Esophagus muscularis mucosa (tissue), 4 donors: Measurements from ENCODE around the gene RNF39. TPM values are rescaled to one million over a fixed set of nuclear protein-coding genes. Genes with fewer than 3 reads are reported as not detected.
A peak's percentile ranks its signal among the peaks of the same experiment; 100 is the strongest.

Experiments used
- DNase-seq: peaks from one replicate; pipeline ENCODE4 v3.0.0-alpha.2; 2017; ENCODE audit errors: extremely low spot score
- H3K27ac ChIP-seq, 4 donors: fragments of 200-600 bp; sonication (generic); replicated peaks in 1 of 4; 1 replicate in 3 of 4; 2 replicates in 1 of 4; pipeline ENCODE4 v1.5.1; 2016 to 2019; ENCODE audit warnings: mild to moderate bottlenecking in 1 of 4
- H3K27me3 ChIP-seq, 4 donors: fragments of 200-600 bp; sonication (generic); one replicate each; pipeline versions ENCODE4 v1.5.1 to v1.6.0; 2016 to 2019
- H3K36me3 ChIP-seq, 4 donors: fragments of 200-600 bp; sonication (generic); one replicate each; pipeline ENCODE4 v1.5.1; 2016 to 2019
- H3K4me1 ChIP-seq, 4 donors: fragments of 200-600 bp; sonication (generic); one replicate each; pipeline ENCODE4 v1.5.1; 2016 to 2019
- H3K4me3 ChIP-seq, 4 donors: fragments of 200-600 bp; sonication (generic); 1 replicate in 2 of 4; 2 replicates in 2 of 4; pipeline ENCODE4 v1.5.1; 2016 to 2019; ENCODE audit warnings: mild to moderate bottlenecking in 4 of 4, moderate library complexity in 1 of 4
- H3K9me3 ChIP-seq, 4 donors: fragments of 200-600 bp; sonication (generic); 1 replicate in 3 of 4; 2 replicates in 1 of 4; pipeline ENCODE4 v1.5.1; 2016 to 2019
- CTCF ChIP-seq, 3 experiments: fragments of 200-600 bp in 2 of 3; fragments of 450-650 bp in 1 of 3; sonication (generic) in 2 of 3; IDR thresholded peaks; one replicate each; pipeline ENCODE4 v1.5.1; 2017 to 2019; ENCODE audit warnings: antibody characterized with exemption in 3 of 3, mild to moderate bottlenecking in 2 of 3, moderate library complexity in 1 of 3
- EP300 ChIP-seq: sonication (generic); formaldehyde crosslinking; IDR thresholded peaks from one replicate; pipeline ENCODE4 v1.6.1; 2017; ENCODE audit warnings: antibody characterized with exemption
- POLR2A ChIP-seq: fragments of 450-650 bp; IDR thresholded peaks from one replicate; pipeline ENCODE4 v1.6.1; 2017; ENCODE audit warnings: antibody characterized with exemption, moderate library complexity, mild to moderate bottlenecking, low read depth
- POLR2AphosphoS5 ChIP-seq, 2 donors: sonication (generic); formaldehyde crosslinking; IDR thresholded peaks; one replicate each; pipeline ENCODE4 v1.6.1; 2017; ENCODE audit warnings: antibody characterized with exemption in 2 of 2
- WGBS: methylation state at CpG from one replicate; pipeline ENCODE4 v1.1.5; 2018; 5-methylcytosine and 5-hydroxymethylcytosine counted together
- intact Hi-C: fragments of 100-400 bp; cut with DNase I; formaldehyde crosslinking; loops from one replicate; pipeline ENCODE4 v1.15.1; 2023
- total RNA-seq, 4 donors: library from RNA; depleted of rRNA; stranded (reverse); fragments of >200 nt; gene quantifications; one replicate each; pipeline versions ENCODE4 v1.1.0 to v1.2.1, GENCODE V29; 2016

RNF39 gene
- total RNA-seq, 4 donors from 2014 or later: 0.11 TPM; not detected in 3

- Histone ChIP-seq H3K36me3 (no peaks in the 10 kb centered on the region), H3K4me3 (peak overlapping the region; percentile 48 to 64 (median 50)), H3K27me3 (peaks cover 7 to 60% (median 30%) of the 10 kb centered on the region in 4 donors), H3K27ac (peak overlapping the region; percentile 73 to 79 (median 74)), H3K9me3 (no peaks in the 10 kb centered on the region), H3K4me1 (peaks cover 32 to 40% (median 37%) of the 10 kb centered on the region in 4 donors)
- intact Hi-C loops: loop anchor here (5.0 kb wide), 1 partner anchor 34 kb away; the partner anchor contains the start of gene PPP1R11
- peak; percentile 93 for DNase-seq
- TF ChIP-seq EP300: no peak
- peak; percentile 17 for TF ChIP-seq POLR2A
- peak; percentile 74 to 78 for TF ChIP-seq POLR2AphosphoS5 (IDR thresholded peaks at IDR 0.05)
- peak in 2 of 3 experiments; percentile 6 to 20 for TF ChIP-seq CTCF (IDR thresholded peaks at IDR 0.05)
- 4% methylated on average over 20 of the region's 51 CpGs for WGBS
These were observed 26.2 kb upstream of the RNF39 start for GRCh38 chr6:30101444-30102413.

DNA sequence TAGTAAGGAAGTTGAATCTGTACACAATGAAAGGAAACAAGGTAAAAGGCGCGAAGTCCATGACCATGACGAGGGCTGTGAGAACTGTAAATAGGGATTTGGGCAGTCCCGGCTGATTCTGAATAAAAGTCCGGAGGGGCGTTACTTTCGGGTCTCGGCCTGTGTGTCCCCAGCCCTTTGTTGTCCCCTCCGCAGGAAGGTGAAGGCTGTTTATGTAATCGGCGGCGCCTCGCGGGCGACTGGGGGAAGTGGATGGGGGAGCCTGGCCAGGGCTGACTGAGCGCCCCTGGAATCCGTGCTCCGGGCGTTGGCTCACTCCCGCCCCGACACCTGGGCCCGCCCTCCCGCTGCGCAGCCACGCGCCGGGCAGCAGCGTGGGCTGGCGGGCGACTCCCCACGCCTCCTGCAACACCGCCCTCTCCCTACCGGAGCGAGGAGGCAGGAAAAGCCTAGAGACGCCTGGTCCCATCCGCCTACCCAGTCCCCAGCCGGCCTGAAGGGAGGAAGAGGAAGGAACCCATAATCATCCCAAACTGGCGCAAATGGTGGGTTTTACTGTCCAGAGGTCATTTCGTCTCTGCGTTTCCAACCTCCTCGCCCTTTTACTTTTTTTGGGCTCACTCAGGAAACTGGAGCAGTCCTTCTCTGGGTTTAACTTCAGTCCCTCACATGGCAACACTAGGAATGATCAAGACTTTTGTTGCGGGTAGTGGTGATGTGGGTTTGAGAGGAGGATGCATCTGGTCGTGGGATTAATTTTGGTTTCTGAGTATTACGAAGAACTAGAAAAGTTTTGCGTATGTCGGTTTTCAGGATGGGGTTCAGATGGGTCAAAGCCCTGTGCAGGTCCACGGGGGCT is 25.2 kb upstream of the RNF39 start:
- Histone ChIP-seq H3K4me1 (peaks cover 32 to 40% (median 37%) of the 10 kb centered on the region in 4 donors), H3K27ac (no peak overlapping the region), H3K4me3 (peak overlapping the region; percentile 48 to 64 (median 50)), H3K27me3 (peaks cover 7 to 60% (median 31%) of the 10 kb centered on the region in 4 donors), H3K36me3 (no peaks in the 10 kb centered on the region), H3K9me3 (no peaks in the 10 kb centered on the region)
- 3% methylated on average over 24 of the region's 47 CpGs for WGBS
- no peak for DNase-seq
- no peak for TF ChIP-seq POLR2A
- TF ChIP-seq CTCF (IDR thresholded peaks at IDR 0.05): no peak
- TF ChIP-seq EP300: no peak
- peak; percentile 11 to 37 for TF ChIP-seq POLR2AphosphoS5 (IDR thresholded peaks at IDR 0.05)
- intact Hi-C loops: loop anchor here (5.0 kb wide), 1 partner anchor 34 kb away; the partner anchor contains the start of gene PPP1R11

GRCh38 chr6:30100154-30100553 is 24.6 kb upstream of the RNF39 start:
- Histone ChIP-seq H3K27me3 (peaks cover 7 to 64% (median 31%) of the 10 kb centered on the region in 4 donors), H3K4me1 (peaks cover 32 to 40% (median 37%) of the 10 kb centered on the region in 4 donors), H3K27ac (no peak overlapping the region), H3K4me3 (peak overlapping the region in 1 of 4 donors; percentile 48), H3K9me3 (no peaks in the 10 kb centered on the region), H3K36me3 (no peaks in the 10 kb centered on the region)
- TF ChIP-seq POLR2A (no peak), EP300 (no peak), POLR2AphosphoS5 (IDR thresholded peaks at IDR 0.05) (no peak), CTCF (IDR thresholded peaks at IDR 0.05) (no peak)
- no peak for DNase-seq
- WGBS: 38% methylated on average over 8 of the region's 8 CpGs
- intact Hi-C loops: loop anchor here (5.0 kb wide), 1 partner anchor 33 kb away; the partner anchor contains the start of gene PPP1R11

DNA sequence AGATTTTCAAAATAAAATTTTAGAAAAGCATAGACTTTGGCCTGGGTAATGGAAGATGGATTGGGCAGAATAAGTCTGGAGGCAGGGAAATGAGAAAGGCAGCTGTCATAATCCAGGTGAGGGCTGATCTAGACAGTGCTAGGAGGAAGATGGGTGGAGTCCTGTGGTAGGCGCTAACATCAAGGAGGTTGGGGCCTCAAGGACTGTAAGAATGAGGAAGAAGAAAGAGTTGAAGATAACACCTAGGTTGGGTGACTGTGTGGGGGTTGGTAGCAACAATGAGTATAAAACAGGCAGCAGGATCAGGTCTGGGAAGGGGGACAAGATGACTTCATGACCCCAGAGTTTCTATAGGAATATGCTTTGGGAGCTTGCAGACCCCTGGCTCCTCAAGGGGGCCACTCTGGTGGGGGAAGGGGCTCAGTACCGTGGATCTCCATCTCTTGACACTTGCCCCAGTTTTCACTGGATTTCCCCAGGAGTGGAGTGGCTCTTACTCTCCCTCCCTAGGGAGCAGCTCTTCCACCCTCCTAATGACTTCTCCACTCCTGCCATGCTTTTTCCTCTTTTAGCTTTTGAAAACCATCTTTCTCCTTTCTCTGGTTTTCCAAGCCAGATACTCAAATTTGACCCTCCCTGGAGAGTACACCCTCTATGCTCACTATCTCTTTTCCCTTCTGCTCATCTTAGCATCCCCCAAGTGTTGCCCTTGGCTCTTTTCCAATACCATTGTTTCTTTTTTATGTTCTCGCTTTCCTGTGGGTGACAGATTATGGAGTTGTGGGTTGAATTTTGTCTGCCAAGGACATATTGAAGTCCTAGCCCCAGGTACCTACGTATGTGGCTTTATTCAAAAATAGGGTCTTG is 22.6 kb upstream of the RNF39 start:
- intact Hi-C loops: no loop called here
- no peak overlapping the region for H3K27ac ChIP-seq
- H3K4me1 ChIP-seq: peaks cover 27 to 32% (median 31%) of the 10 kb centered on the region in 4 donors
- no peak for DNase-seq
- H3K27me3 ChIP-seq: peaks cover 7 to 82% (median 31%) of the 10 kb centered on the region in 4 donors
- H3K4me3 ChIP-seq: no peak overlapping the region
- 59% methylated on average over 4 of the region's 4 CpGs for WGBS
- TF ChIP-seq EP300 (no peak), POLR2AphosphoS5 (IDR thresholded peaks at IDR 0.05) (no peak), CTCF (IDR thresholded peaks at IDR 0.05) (no peak), POLR2A (no peak)
- H3K9me3 ChIP-seq: no peaks in the 10 kb centered on the region
- no peaks in the 10 kb centered on the region for H3K36me3 ChIP-seq
